ENCODE data around the gene CRYZL1.
"Not testable (repeated sequence)": the region's sequence is repeated elsewhere in the genome, so short reads cannot be mapped to it uniquely, and the experiment has no call there.

The CRYZL1 gene

DNA sequence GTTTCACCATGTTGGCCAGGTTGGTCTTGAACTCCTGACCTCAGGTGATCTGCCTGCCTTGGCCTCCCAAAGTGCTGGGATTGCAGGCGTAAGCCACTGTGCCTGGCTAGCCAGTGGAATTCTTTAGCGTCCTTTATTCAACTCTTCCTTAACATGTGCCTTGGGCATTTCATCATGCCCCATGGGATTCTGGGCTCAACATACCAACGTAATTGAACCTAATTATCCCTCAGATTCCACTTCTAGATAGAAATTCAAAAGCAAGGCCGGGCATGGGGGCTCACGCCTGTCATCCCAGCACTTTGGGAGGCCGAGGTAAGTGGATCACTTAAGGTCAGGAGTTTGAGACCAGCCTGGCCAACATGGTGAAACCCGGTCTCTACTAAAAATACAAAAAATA is 15.4 kb downstream of the CRYZL1 start:
- not testable (repeated sequence) for DNase-seq (ENCODE audit: low spot score)

DNA sequence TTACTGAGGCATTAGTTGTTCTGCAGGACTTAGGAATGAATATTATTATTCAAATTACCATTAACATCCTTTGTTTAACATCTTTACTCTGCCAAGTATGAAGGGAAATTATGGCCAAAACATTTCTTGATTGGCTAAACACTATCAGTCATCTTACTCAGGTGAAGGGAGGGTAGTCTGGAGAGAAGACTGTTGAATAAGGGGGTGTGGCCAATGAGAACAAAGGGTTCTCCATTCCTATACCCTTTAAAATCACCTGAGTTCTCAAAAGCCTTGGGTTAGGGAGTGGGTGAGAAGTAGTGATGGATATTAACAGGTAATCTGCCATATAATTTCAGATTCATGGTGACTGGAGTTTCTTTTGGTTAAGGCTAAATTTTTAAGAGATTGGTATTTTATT is 19.3 kb downstream of the CRYZL1 start:
- no peak for DNase-seq (ENCODE audit: low spot score)

DNA sequence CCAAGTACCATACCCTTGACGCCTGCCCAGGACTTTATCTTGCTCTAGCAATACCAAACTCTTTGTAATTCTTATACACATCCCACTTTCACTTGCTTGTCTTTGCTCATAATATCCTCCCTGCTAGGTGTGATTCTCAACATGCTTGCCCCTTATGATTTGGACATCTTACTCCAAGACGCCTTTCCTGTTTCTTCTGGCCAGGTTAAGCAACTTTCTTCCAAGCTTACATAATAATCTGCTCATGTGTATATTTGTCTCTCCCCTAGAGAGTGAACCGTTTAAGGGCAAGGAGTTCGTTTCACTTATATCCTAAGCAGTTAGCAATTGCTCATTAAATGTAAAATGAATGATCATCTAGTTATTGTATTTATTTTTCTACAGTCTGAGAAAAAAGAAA is 21.8 kb downstream of the CRYZL1 start:
- no peak for DNase-seq (ENCODE audit: low spot score)

DNA sequence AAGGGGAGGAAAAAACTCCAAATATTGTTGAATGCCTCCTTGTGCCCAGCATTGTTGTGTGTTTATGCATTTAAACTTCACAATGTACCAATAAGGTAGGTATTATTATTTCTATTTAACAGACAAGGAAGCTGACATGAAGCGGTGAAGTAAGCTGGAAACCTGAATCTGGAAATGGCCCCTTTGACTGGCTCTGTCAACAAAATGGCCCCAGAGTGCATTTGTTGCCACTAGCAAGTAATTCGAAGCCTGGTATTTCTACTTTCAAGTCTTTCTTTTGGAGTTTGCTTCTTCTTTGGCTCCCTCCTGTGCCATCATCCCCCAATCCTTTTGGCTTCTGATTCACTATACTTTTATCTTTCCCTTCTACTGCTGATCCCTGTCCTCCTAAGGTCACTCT is 23.1 kb downstream of the CRYZL1 start:
- no peak for DNase-seq (ENCODE audit: low spot score)

DNA sequence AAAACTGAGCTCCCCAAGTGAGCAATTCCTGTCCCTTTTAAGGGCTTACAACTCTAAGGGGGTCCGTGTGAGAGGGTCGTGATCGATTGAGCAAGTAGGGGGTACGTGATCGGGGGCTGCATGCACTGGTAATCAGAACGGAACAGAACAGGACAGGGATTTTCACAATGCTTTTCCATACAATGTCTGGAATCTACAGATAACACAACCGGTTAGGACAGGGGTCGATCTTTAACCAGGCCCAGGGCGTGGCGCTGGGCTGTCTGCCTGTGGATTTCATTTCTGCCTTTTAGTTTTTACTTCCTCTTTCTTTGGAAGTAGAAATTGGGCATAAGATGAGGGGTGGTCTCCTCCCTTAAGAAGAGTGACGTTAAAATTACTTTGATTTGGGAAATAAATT is 24.0 kb downstream of the CRYZL1 start:
- DNase-seq (ENCODE audit: low spot score) = not testable (repeated sequence)

DNA sequence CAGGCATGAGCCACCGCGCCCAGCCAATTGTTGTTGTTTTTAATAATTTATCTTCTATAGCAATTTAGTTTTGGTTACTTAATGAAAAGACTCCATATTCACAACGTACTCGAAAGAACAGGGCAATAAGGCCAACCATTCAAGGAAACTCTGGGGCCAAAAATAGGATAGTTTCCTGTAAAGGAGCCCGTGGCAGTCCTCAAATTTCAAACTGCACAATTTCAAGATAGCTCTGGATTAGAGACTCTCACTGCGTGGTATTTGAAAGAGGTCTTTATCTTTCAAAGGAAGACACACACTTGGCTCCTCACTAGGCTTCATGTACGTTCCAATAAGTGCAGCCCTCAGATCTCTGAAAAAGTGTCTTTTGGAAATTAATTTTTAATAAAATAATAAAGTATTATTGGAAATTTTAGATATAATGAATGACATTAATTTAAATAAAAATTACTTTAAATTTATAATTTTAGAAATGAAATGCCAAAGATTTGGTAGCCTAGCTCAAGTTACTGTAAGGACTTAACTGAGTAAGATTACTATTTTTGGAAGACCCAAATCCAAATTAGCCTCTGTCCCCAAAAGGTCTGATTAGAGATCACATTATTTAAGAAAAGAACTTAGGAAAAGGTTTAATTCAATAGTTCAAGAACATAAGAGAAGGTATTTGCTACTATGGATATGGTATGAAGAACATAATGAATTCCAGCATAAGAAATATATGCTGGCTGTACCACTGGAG is 30.4 kb downstream of the CRYZL1 start:
- no peak for DNase-seq (ENCODE audit: low spot score)

DNA sequence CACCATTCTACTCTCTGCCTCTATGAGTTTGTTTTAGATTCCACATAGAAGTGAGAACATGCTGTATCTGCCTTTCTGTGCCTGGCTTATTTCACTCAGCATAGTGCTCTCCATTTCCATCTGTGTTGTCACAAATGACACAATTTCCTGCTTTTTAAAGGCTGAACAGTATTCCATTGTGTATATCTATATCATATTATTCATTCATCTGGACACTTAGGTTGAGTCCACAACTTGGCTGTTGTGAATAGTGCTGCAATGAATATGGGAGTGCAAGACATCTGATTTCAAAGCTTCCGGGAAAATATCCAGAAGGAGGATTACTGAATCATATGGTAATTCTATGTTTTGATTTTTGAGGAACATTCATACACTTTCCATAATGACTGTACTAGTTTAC is 33.0 kb downstream of the CRYZL1 start:
- no peak for DNase-seq (ENCODE audit: low spot score)

DNA sequence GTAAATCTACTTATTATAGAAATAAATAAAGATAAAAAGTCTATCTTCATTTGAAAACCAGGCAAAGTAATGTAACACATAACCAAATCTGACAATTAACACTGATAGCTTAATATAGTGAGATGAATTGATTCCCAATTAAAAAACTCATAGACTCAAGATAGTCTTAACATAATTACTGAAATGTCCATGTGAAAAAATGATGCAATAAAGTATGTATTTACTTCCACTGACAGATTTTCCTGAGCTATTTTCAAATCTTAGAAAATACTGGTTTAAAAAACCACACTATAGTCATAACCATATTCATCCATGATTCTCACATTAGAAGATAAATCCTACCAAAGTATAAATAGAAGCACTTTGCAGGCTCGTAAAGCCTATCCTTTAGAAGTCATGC is 43.5 kb downstream of the CRYZL1 start:
- DNase-seq (ENCODE audit: low spot score) = no peak

DNA sequence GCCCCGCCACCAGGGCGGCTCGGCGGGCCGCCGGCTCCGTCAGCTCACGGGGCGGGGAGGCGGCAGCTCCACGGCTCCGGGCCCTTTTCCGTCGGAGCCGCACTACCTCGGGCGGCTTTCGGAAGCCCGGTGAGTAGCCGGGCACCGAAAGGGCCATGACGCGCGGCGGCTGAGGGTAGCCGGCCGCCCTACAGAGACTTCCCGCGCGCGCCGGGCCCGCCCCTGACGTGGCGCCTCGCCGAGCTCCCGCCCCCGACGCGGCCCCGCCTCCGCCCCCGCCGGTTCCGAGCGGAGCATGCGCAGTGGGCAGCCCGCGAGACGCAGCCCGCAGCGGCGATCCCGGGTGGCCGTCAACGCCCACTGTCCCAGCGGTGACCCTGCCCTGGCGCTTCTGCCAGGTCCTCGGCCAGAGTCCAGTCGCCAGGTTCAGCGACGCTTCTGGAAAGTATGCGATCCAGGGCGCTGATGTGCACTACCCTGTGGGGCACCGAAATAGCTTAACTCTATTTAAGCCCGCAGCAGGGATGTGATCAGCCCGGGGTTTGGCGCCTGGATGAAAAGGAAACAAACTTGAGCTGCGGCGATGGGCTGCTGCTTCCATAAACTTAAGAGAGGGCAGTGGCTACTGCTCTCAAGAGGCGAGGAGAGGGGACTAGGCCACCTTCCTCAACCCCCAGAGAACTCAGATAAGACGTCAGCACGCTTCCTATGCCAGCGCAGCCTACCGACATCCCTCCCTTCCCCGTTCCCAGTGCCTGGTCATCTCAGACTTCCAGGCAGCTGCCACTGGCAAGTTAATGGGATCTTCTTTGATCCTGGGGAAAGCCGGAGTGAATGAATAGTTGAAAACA is 52.8 kb downstream of the CRYZL1 start, which contains the start of gene DONSON:
DONSON (minus strand) TSS at position 200 of the 851 bp plus-strand sequence; CDS start at position 157, 43 bp downstream.
- peak; percentile 84 for DNase-seq (ENCODE audit: low spot score)

DNA sequence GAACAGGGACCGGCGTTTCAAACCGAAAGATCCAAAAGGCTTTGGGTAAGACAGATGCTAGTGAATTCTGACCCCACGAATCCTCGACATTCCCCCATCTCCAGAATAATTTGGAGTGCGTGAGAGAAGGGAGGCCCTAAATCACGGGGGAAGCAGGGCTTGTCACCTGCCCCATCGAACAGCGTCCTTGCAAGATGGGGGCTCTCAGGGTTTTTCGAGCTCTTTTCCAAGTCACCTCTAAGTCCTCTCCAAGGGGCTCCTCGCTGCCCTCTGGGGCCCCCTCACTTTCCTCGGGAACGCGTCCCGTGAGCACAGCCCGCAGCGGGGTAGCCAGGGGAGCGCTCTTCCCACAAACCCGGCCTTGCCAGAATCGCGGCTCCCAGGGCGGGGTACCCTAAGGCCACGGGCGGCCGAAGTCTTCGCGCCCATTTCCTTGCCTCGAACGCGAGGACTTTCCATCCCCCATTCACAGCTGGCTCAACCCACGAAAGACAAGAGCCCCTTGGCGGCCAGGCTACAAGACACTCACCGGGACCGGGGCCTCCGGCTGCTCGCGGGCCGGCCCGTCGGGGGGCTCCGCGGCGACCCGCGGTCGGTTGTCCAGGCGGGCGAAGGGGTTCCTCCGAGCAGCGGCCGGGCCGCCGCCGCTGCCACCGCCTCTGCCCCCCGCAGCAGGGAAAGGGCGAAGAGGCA is 53.6 kb downstream of the CRYZL1 start:
- DNase-seq (ENCODE audit: low spot score) = peak; percentile 1

DNA sequence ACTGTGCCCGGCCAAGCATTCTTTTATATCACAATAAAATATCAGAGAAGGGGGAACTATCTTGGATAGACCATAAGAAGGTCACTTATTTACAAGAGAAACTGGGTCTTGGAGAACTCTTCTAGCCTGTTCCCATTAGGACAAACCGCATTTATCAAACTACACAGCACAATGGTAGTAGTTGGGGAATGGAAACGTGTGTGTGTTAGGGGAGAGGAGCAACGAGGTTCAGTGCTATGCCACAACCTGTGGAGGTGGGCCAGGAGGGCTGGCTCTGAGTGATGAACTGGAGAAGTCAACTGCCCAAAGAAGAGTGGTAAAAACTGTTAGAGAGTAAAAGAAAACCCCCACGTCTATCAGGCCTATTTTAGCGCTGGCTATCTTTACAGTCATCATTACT is 54.6 kb downstream of the CRYZL1 start:
- no peak for DNase-seq (ENCODE audit: low spot score)

DNA sequence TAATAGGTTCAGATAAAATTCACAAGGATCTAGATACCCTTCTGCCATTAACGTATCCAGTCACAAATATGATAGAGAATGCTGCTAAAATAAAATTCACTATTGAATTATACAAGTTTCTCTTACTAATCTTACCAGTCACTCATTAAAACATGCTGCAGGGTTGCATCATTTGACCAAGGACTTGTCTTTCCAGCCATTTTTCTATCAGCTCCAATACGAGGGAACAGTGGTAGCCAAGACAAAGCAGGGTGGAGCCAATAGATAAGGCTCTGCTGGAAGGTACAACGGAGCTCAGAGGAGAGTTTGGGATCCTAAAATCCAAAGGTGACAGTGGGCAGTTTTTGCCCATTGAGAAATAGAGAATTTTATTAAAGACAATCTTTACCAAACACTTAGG is 57.1 kb downstream of the CRYZL1 start:
- DNase-seq (ENCODE audit: low spot score) = no peak

DNA sequence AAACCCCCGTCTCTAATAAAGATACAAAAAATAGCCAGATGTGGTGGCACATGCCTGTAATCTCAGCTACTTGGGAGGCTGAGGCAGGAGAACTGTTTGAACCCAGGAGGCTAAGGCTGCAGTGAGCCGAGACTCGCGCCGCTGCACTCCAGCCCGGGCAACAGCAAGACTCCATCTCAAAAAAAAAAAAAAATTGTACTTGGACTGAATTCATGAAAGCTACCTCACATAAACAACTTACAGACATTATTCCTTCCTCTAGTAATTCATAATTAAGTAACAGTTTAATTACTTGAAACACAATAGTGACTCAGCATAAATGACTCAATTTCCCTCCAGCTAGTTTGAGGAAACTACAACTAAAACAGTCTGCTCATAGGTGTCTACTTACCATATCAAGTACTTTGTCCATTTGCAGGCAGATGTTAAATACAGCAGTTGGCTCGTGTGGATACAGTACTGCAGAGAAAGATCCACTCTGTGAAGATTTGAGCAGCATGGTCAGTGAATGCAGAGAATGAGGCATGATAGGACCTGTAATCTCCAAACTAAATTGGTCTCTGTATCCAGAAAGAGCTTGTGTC is 62.5 kb downstream of the CRYZL1 start:
- no peak for DNase-seq (ENCODE audit: low spot score)

DNA sequence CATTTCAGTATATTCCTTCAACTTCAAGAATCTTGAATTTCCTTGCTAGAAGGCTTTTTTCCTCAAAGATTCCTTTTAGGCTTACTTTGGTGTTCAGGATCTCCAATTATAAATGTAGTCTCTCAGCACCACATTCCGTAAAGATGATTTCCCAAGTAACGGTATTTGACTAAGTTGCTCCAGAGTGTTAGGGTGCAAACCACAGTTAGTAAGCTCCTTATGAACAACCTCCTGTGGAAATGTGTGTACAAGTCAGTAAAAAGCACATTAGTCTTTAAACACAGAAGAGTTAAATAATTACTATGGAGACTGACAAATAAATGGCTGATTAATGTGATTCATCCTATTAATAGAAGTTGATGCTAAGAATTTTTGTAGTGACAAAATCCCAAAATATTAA is 63.3 kb downstream of the CRYZL1 start:
- DNase-seq (ENCODE audit: low spot score) = no peak

DNA sequence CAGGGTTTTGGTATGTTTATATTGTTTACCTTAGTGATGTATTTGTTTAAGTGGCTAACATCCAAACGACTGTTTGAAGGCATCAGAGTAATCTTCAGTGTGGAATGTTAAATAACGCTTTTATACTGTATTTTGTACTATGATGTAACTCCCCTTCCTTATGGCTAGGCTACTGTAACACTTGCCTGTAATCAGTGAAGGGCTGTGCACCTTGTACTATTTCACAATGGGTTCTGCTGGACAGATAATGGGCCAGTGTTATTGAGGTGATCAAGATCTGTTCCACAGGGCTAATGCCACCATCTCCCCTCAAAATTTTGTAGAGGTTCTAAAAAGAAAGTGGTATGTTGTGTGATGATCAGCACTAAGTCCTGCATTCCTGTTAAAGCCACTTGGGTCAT is 64.8 kb downstream of the CRYZL1 start:
- not testable (repeated sequence) for DNase-seq (ENCODE audit: low spot score)

DNA sequence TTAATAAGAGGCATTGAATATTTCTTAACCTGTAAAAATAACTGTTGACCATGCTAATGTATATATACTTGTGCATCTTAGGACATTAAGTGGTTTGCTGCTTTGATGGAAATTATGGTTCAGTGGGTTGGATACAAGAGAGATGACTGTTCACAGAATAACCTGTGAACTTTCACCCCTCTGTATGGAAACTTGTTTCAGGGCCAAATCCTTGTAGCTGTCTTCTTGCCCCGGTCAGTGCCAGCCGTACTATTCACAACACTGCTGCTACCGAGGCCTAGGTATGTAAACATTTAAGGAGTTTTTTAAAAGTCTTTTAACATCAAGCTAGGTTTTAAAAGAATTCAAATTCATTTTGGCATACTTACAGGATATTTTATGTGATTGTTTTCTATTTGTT is 69.2 kb downstream of the CRYZL1 start:
- DNase-seq (ENCODE audit: low spot score) = no peak

DNA sequence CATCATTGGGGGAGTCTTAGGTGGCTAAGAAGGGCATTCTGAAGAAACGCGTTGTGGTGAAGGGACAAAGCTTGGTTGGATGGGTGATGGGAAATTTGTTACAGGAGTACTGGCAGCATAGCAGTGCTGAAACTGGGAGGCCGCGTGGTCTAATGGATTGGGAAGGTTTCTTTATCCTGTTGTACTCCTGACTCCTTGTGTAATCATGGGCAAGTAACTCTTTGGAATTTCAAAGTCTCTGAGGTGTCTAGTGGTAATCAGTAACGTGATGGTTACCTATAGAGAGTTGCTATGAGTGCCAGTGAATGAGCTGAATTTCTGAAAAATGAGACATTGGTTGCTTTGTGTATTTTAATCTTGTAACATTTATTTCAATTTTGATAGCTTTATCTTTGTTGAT is 71.5 kb downstream of the CRYZL1 start:
- DNase-seq (ENCODE audit: low spot score) = no peak

DNA sequence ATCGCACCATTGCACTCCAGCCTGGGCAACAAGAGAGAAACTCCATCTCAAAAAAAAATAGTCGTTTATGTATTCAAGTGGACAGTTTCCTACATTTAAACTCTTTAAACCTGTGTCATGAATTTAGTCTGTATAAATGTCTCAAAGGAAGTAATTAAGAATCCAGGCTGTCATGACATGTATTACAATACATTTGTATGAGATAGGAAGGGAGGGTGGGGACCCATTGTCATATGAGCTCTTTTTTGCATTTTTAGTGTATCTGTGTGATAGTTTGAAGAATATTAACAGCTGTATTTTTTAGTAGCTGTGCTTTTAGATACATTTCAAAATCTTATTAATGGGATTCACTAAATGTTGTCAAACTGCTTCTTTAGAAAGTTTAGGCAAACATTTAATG is 73.1 kb downstream of the CRYZL1 start:
- no peak for DNase-seq (ENCODE audit: low spot score)

DNA sequence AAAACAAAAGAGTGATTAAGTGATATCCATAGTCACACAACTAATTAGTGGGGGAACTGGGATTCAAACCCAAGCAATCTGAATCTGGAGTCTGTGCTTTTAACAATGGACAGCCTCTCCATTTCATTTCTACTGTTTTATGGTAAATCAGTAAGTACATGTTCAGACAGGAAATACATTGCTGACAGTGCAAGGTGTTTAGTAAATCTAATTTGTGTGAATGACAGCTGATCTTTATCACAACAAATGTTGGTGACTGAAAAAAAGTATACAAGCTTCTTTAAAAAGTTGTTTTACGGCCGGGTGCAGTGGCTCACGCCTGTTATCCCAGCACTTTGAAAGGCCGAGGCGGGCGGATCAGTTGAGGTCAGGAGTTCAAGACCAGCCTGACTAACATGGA is 73.6 kb downstream of the CRYZL1 start:
- DNase-seq (ENCODE audit: low spot score) = no peak

DNA sequence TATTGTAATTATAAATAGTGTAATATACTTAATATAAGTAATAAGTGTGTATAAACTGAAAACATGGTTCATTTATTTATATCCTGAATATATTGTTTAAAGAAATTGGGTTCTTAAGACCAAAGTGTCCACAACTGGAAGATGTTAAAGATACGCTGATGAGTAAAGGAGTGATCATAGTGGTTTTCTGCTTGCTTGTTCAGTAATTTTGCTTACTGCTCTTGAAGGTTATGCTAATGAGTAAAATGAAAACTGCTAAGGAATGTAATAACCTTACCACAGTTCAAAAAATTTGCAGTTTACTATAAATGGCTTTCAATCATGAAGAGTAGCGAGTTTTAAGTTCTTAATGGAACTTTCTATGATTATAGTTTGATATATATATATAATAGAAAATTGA is 75.0 kb downstream of the CRYZL1 start:
- no peak for DNase-seq (ENCODE audit: low spot score)

DNA sequence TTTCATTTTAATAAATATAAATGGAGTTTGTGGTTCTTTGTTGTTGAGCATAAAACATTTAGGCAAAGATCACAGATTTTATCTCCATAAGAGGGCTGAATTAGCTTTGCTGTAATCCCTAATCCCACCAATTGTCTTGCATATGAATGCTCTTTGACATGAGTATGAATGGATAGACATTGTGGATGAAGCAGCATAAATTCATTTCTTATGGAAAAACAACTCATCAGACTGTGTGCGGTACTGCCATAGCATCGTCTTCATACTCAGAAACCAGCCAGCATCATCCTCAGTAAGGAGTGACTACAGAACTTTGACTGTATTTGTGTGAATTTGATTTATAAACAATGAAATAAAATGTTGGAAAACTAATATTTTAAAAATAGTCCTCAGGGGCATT is 79.2 kb downstream of the CRYZL1 start:
- DNase-seq (ENCODE audit: low spot score) = no peak

DNA sequence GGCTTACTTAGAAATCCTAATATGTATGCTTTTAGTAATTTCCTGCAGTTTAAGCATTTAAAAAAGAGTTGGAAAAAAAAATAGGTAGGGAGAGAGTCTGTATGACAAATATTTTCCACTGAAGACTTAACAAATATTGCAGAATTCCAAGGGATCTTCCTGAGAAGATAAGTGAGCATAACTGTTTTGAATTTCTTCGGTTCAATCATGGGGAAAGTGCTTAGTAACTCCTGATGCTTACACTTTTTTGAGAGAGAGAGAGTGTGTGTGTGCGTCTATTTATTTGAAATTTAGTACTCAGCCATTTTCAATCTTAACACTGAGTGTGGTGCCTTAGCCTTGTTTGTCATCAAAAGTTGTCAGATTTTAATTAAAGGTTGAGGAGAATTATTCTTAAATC is 80.2 kb downstream of the CRYZL1 start:
- no peak for DNase-seq (ENCODE audit: low spot score)

Data from CD4-positive, alpha-beta T cell treated with Interleukin-6 at 100 ng/mL for 8 hours (primary cell).